GM19324 (cell line): ENCODE data around the gene RALGAPB.

ENCODE experiments used
- ATAC-seq: cut with Tn5 transposase; IDR thresholded peaks from one replicate; pipeline ENCODE4 v1.9.1; 2021; ENCODE audit warnings: mild to moderate bottlenecking, moderate library complexity; ENCODE audit not compliant: unreplicated experiment, low FRiP score

The RALGAPB gene

GRCh38 chr20:38543014-38543906, 70.6 kb downstream of the RALGAPB start:
- ATAC-seq = no peak

DNA sequence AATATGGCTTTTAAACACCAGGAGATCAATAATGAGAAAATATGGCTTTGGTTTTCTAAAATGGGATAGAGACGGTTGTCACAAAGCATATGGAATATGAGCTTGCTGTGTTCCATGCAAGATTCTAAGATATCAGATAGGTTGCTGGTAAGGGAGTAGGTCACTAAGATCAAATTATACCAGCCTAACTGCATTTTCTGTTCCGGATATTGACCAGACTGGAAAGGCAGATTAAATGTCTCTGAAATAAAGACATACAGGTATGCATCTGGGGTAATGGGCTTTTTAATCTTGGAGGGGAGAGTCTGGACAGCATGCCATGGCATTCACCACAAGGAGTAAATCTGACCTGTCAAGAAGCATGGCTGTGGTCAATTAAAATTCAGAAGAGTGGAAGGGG, 73.1 kb downstream of the RALGAPB start:
- ATAC-seq = no peak

DNA sequence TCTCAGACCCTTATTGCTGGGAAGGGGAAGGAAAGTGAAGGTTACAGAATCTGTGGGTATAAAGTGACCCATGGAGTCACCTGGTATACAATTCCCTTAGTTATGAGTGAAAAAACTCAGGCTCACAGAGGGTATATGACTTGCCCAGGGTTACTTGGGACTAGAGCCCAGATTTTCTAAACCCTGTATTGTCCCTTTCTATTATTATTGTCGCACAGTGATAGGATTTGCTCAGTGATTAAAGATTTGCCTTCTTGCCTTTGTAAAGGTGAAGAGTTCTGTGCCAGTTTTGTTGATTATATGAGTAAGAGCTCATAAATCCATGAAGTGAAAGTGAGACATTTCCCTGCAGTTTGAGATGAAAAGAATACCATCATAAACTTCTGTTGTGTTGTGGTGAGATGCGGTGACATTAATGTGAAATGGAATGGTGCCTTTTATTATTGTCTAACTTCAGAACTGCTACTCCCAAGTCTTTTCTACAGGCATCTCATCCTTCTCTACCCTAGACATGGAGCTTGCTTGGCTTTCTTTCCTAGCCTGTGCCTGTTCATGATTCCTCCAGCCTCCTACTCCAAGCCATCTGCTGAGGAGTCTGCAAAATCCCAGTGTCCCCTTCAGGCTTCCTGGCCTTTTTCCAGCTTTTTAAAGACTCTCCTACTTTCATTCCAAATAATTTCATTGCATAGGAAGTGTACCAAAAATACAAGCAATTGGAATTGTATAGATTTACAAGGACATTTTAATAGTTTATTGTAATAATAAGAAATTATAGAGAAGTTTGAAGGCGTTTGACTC, 74.8 kb downstream of the RALGAPB start:
- no peak for ATAC-seq

- ATAC-seq = no peak
Observed at GRCh38 chr20:38548356-38549083, 75.9 kb downstream of the RALGAPB start.

DNA sequence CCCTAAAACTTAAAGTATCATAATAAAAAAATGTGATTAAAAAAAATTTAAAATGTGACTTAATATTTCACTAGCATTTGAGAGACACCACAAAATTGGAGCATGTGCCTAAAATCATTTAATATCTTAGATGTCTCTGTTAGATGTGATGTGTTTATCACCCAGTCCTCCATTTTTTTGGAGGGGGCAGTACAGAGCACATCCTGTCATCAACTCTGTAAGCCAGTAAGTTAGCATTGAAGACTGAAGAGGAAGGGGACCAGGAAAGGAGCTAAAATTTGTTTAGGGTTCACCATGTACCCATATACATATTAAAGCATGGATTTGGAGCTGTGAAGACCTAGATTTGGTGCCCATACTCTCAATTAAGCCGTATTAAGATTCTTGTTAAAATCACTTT, 77.6 kb downstream of the RALGAPB start:
- ATAC-seq = no peak

GRCh38 chr20:38551056-38551626, 78.5 kb downstream of the RALGAPB start:
- ATAC-seq = no peak

DNA sequence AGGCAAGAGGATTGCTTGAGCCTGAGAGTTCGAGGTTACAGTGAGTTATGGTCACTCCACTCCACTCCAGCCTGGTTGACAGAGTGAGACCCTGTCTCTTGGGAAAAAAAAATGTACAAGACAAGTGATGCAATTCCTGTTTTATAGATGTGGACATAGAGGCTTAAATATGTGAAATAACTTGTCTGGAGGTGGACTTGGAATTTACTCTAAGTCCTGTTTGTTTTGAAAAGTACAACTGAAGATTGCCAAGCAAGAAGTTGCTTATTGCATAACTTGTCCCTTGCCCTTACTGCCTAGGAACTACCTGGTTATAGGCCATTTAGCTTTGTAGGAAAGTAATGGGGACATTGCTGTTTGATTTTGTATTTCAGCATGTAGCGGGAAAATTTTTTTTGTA, 82.3 kb downstream of the RALGAPB start:
- no peak for ATAC-seq

DNA sequence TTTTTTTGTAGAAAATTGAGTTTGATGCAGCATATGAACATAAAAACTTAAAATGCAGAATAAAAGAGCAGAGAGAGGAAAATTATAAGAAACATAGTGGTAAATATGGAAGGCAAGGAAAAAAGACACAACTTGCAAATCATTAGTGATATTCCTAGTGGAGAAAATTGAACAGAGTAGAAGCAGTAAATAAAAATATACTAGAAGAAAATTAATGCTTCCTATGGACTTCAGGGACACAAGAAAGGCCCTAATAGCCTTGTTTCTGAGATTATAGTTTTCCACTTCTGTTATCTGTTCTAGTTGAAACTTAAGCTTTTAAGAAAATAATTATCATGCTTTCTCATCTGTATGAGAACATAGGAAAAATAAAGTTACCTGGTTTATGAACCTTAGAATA, 82.8 kb downstream of the RALGAPB start:
- ATAC-seq = no peak

- no peak for ATAC-seq
Observed at GRCh38 chr20:38557174-38557573, 84.5 kb downstream of the RALGAPB start.

- no peak for ATAC-seq
Observed at GRCh38 chr20:38558596-38559360, 86.1 kb downstream of the RALGAPB start.

- ATAC-seq = no peak
Observed at GRCh38 chr20:38559764-38560163, 87.1 kb downstream of the RALGAPB start.

DNA sequence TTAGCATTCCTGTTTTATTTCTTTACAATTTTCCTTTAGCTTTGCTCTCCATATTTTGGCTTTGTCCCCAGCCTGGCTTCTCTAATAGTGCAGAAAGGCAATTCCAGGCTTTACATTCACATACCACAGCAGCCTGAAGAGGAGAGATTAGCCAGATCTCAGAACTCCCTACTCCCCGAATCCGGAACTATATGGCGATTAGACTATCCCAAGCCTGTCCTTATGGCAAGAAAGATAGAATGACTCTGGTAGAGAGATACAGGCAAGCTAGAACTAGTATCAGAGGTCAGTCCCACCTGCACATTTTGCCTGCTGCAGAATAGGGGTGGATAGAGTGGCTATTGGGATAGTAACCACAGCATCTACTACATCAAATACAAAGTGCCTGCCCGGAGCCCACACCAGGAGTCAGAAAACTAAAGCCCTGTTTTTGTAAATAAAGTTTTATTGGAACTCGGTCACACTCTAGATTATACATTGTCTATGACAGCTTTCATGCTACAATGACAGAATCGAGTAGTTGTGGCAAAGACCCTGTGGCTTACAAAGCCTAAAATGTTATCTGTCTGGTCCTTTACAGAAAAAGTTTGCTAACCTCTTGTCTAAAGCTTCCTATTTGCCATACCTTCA, 91.3 kb downstream of the RALGAPB start:
- no peak for ATAC-seq

DNA sequence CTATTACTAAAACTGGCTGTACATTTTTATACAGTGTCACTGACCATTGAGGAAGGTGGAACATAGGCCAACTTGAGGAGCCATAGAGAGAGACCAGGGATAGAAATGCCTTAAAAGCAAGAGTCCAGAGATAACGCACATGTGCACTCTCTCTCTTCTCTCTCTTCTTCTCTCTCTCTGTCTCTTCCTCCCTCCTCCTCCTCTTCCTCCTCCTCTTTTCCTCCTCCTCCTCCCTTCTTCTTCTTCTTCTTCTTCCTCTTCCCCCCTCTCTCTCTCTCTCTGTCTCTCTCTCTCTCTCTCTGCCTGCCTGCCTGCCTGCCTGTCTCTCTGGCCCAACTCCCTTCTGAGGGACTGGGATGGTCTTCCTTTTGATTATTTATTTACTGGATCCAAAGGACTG, 92.0 kb downstream of the RALGAPB start:
- ATAC-seq = no peak

GRCh38 chr20:38566036-38566598, 93.5 kb downstream of the RALGAPB start:
- ATAC-seq = no peak

DNA sequence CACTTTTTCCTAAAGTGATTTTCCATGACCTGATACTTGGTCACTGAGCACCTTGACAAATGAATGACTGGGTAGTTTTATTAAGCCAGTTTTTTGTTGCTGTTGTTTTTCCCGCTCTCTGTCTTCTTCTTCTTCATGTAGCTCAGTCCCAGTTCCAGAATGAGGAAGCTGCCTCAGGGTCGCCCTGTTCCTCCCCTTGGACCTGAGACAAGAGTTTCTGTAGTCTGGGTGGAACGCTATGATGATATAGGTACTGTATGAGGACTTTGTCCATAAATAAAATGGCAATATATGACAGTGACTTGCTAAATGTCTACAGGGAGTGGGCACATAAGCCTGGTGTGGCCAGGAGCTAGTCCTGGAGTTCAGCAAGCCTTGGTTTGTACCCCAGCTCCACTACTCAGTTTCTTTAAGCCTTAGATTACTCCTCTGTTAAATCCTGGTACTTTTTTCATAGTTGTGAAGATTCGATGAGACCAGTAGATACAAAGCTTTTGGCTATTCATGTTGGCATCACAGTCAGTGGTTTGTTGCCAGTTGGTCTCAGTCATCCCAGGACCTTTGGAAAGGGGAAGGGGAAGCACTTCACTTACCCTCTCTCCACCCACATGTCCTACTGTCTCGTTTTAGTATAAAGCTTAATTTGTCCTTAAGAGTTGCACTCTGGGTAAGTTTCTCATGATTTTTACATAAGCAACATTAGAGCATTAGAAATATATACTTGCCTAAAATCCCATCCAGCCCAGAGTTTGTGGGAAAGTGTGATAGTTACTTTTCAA, 97.3 kb downstream of the RALGAPB start:
- no peak for ATAC-seq

GRCh38 chr20:38573413-38573812, 100.8 kb downstream of the RALGAPB start:
- ATAC-seq = no peak

DNA sequence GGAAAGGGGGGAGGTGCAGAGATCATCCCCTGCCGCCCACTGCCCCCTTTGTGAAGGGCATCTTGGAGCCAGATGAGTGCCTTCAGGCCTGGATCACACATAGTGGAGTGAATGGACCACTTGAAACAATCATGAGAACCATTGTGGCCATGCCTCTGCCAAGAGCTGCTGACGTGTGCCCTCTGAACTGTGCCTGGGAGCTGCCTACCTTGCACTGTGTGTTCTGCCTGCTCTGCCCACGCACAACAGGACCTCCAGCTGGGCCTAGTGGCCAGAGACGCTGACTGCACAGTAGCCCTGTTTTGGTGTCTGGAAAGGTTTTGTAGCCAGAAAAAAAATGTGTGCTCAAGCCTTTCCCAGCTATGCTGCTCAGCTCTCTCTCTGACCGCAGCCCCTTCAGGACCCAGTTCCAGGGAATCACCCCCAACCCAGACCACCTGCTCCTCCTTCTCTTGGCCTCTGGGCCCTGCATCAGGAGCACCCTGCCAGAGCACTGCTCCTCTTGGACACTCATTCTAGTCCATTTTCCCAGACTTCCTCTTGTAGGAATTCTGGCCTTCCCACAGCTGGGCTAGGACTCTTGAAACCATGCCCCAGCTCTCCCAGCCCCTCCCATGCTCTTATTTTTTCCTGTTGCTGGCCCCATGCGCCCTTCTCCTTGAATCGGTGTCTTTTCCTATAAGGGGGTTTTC, 106.7 kb downstream of the RALGAPB start:
- no peak for ATAC-seq

- ATAC-seq = no peak
Observed at GRCh38 chr20:38579921-38580320, 107.3 kb downstream of the RALGAPB start.
